Measurements from ENCODE around the gene SMYD3. TPM values are rescaled to one million over a fixed set of nuclear protein-coding genes. Genes with fewer than 3 reads are reported as not detected.

Gene SMYD3
- total RNA-seq, 1 donor from 2014 or later: 29.3 TPM

DNA sequence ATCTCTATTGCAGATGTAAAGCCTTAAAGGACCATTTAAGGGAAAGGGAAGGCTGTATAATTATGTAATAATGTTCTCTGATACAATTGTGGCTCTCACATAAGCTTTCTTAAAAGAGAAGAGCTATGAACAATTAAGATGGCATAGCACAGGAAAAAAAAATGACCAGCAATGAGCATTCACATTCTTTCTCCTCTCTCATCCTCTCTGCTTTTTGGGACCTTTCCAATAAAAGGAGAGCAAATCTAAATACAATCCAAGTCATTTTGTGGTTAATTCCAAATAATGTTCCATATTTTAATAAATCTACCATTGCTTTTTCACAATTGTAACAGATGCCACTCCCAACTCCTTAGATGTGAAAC is 23.5 kb downstream of the SMYD3 start:
- Mint-ChIP-seq H3K4me1 (ENCODE audit: low read depth) (peaks cover 10% of the 10 kb centered on the region), H3K27ac (ENCODE audit: unreplicated experiment) (no peak overlapping the region), H3K9me3 (ENCODE audit: low read depth) (no peaks in the 10 kb centered on the region), H3K27me3 (ENCODE audit: low read depth) (no peaks in the 10 kb centered on the region), H3K4me3 (ENCODE audit: unreplicated experiment) (no peak overlapping the region), H3K36me3 (ENCODE audit: low read depth) (no peaks in the 10 kb centered on the region)
- TF ChIP-seq, protein P1, sequence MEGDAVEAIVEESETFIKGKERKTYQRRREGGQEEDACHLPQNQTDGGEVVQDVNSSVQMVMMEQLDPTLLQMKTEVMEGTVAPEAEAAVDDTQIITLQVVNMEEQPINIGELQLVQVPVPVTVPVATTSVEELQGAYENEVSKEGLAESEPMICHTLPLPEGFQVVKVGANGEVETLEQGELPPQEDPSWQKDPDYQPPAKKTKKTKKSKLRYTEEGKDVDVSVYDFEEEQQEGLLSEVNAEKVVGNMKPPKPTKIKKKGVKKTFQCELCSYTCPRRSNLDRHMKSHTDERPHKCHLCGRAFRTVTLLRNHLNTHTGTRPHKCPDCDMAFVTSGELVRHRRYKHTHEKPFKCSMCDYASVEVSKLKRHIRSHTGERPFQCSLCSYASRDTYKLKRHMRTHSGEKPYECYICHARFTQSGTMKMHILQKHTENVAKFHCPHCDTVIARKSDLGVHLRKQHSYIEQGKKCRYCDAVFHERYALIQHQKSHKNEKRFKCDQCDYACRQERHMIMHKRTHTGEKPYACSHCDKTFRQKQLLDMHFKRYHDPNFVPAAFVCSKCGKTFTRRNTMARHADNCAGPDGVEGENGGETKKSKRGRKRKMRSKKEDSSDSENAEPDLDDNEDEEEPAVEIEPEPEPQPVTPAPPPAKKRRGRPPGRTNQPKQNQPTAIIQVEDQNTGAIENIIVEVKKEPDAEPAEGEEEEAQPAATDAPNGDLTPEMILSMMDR (IDR thresholded peaks at IDR 0.05): no peak
- no peak for DNase-seq (ENCODE audit: low spot score)

DNA sequence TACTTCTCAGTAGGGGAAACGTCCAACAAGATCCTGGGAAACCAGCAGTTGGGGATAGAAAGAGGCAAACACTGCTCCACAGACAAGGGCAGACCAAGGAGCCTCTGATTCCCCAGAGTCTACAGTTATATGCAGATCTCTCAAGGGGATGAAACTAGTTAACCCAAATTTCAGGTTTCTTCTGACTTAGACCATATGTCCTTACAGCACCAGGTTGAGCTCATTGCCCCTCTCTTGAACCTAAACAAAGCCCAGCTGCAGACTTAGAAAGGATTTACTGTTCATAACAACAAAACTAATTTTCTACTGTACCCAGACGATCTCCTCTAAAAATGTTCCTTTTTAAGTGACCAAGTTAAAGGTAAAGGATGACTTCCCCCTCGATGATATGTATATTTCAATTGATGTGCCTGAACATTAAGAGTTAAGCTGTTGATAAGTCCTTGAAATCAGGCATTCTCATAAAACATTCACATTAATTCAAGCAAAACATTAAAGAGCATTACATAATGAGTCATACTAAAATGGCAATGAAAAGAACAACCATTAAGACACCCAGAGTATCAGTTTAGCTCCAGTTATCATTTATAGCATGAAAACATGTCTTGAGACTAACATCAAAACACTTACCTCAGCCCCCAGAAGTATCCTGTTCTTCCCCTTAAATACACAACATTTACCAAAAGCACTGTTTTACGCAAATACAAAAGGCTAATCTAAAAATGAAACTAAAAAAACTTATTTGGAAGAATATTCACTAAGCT is 24.1 kb downstream of the SMYD3 start:
- TF ChIP-seq, protein P1 (IDR thresholded peaks at IDR 0.05): no peak
- Mint-ChIP-seq H3K27me3 (ENCODE audit: low read depth) (no peaks in the 10 kb centered on the region), H3K27ac (ENCODE audit: unreplicated experiment) (no peak overlapping the region), H3K4me3 (ENCODE audit: unreplicated experiment) (no peak overlapping the region), H3K9me3 (ENCODE audit: low read depth) (no peaks in the 10 kb centered on the region), H3K36me3 (ENCODE audit: low read depth) (no peaks in the 10 kb centered on the region), H3K4me1 (ENCODE audit: low read depth) (peaks cover 10% of the 10 kb centered on the region)
- DNase-seq (ENCODE audit: low spot score): no peak

DNA sequence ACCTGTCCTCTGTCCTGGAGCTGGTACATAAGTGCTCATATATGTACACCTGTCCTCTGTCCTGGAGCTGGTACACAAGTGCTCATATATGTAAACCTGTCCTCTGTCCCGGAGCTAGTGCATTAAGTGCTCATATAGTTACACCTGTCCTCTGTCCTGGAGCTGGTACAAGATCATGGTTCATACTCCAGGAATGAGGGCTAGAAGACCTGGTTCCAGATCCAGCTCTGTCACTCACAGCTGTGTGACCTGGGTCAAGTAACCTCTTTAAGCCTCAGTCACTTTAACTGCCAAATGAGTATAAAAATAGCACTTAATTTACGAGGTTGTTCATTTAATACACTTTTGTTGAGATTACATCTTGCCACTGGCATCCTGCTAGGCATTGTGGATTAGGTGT is 28.0 kb downstream of the SMYD3 start:
- no peak for DNase-seq (ENCODE audit: low spot score)
- TF ChIP-seq, protein P1 (IDR thresholded peaks at IDR 0.05): no peak
- peaks cover 10% of the 10 kb centered on the region for H3K4me1 Mint-ChIP-seq (ENCODE audit: low read depth)

DNA sequence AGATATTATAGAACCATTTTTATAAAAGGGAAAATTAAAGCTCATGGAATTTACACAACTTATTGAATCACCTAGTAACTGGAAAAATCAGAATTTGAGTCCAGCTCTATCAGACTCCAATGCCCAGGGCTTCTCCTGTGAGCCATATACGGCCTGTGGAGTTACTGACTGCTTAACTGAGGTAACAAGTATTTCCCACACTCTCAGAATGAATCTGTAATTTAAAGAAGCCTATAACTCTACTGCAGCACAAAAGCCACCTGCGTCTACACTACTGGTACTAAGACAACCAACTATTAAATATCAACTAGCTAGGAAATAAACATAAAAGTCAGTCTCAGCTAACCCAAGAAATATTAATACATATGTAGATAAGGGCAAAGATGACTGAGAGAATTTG is 29.4 kb downstream of the SMYD3 start:
- no peak overlapping the region for H3K27ac Mint-ChIP-seq (ENCODE audit: unreplicated experiment)
- no peaks in the 10 kb centered on the region for H3K36me3 Mint-ChIP-seq (ENCODE audit: low read depth)
- H3K4me1 Mint-ChIP-seq (ENCODE audit: low read depth): no peaks in the 10 kb centered on the region
- no peaks in the 10 kb centered on the region for H3K27me3 Mint-ChIP-seq (ENCODE audit: low read depth)
- no peaks in the 10 kb centered on the region for H3K9me3 Mint-ChIP-seq (ENCODE audit: low read depth)
- H3K4me3 Mint-ChIP-seq (ENCODE audit: unreplicated experiment): no peak overlapping the region
- no peak for DNase-seq (ENCODE audit: low spot score)
- TF ChIP-seq, protein P1 (IDR thresholded peaks at IDR 0.05): no peak

More for the DNA sequence above, 28.0 kb downstream of the SMYD3 start:
- Mint-ChIP-seq H3K36me3 (ENCODE audit: low read depth) (no peaks in the 10 kb centered on the region), H3K27me3 (ENCODE audit: low read depth) (no peaks in the 10 kb centered on the region), H3K27ac (ENCODE audit: unreplicated experiment) (no peak overlapping the region), H3K9me3 (ENCODE audit: low read depth) (no peaks in the 10 kb centered on the region), H3K4me3 (ENCODE audit: unreplicated experiment) (no peak overlapping the region)

DNA sequence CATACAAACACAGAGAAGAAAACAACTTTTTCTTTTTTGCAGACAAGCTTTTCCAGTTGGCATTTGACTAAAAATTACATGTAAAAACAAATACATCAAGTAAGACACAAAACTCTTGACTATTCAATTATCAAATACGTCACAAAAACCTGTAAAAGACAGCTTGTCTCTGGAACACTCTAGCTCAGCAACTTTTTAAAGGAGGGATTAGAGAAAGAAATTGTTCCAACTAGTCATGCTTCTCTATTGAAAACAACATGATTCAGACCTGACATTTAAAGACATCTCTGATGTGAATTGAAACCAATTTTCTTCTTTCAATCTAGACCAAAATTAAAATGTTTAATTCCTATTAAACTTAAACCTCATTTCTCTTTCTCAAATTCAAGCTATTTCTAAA is 30.3 kb downstream of the SMYD3 start:
- H3K4me3 Mint-ChIP-seq (ENCODE audit: unreplicated experiment): no peak overlapping the region
- no peak for DNase-seq (ENCODE audit: low spot score)
- H3K4me1 Mint-ChIP-seq (ENCODE audit: low read depth): peaks cover 2% of the 10 kb centered on the region
- no peaks in the 10 kb centered on the region for H3K9me3 Mint-ChIP-seq (ENCODE audit: low read depth)
- H3K36me3 Mint-ChIP-seq (ENCODE audit: low read depth): no peaks in the 10 kb centered on the region
- no peaks in the 10 kb centered on the region for H3K27me3 Mint-ChIP-seq (ENCODE audit: low read depth)
- H3K27ac Mint-ChIP-seq (ENCODE audit: unreplicated experiment): no peak overlapping the region
- TF ChIP-seq, protein P1 (IDR thresholded peaks at IDR 0.05): no peak
